NT2/D1 (cell line): ENCODE results near the gene CKAP4.

Experiments
- SUZ12 ChIP-seq: IDR thresholded peaks from 2 replicates; pipeline ENCODE4 v1.6.1; 2011; ENCODE audit not compliant: insufficient read length, insufficient read depth; ENCODE audit errors: extremely low read depth
- YY1 ChIP-seq: IDR thresholded peaks from 2 replicates; pipeline ENCODE4 v1.6.1; 2011; ENCODE audit not compliant: insufficient read length, insufficient read depth
- ZNF274 ChIP-seq: IDR thresholded peaks from 2 replicates; pipeline ENCODE4 v1.6.1; 2011; ENCODE audit warnings: mild to moderate bottlenecking, low read depth, low read length

DNA sequence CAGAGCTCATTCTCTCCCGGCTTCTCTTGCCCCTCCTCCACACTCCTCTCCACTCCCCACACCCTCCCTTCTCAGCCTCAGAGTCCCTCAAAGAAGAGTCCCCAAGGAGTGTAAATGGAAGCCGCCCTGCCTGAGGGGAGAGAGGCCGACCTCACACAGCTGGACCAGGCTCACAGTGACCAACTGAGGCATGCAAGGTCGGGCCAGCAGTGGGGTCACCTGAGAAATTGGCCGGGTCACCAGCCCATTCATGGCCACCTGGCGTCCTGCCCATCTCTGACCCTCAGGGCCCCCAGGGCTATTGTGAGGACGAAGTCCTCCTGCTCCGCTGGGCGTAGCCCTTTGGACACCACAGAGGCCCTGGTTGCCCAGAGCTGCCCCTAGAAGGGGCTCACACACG is 59.6 kb downstream of the CKAP4 start:
- no peak for TF ChIP-seq YY1
- no peak for TF ChIP-seq ZNF274
- TF ChIP-seq SUZ12: no peak
